Measurements from ENCODE around the gene SIGLEC6. TPM values are rescaled to one million over a fixed set of nuclear protein-coding genes. Genes with fewer than 3 reads are reported as not detected.

SIGLEC6 gene
- total RNA-seq, 1 experiment from 2014 or later = not detected

DNA sequence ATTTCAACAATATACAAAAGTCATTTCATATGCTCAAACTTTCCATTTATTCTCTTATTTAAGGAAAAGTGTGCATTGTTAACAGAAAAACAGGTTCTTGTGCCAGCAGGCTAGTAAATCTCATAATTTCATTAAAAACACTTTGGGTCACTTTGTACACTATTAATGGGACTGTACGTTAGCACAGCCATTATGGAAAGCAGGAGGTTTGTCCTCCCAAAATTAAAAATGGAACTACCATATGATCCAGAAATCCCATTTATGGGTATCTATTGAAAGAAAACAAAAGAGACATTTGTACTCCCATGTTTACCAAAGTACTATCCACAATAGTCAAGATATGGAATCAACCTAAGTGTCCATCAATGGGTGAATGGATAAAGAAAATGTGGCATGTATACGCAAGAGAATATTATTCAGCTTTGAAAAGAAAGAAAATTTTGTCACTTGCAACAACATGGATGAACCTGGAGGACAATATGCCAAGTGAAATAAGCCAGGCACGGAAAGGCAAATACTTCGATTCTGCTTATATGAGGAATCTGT is 8.4 kb upstream of the SIGLEC6 start:
- no peaks in the 10 kb centered on the region for H4K20me1 ChIP-seq (ENCODE audit: insufficient read depth)
- intact Hi-C loops (cut with micrococcal nuclease) = loop anchor here (2.0 kb wide), 1 partner anchor 61 kb away; no protein-coding TSS in a partner anchor
- ATAC-seq = no peak
- peaks cover 73% of the 10 kb centered on the region for H3K27me3 ChIP-seq (ENCODE audit: insufficient read depth, low read length)
- no peaks in the 10 kb centered on the region for H3K9me3 ChIP-seq (ENCODE audit: control insufficient read depth in 1 of 2, insufficient read depth in 1 of 2, low read depth in 1 of 2, low read length in 2 of 2)
- no peaks in the 10 kb centered on the region for H3K36me3 ChIP-seq (ENCODE audit: control insufficient read depth in 1 of 2, insufficient read depth in 2 of 2, low read length in 2 of 2)
- ChIA-PET POLR2A (no interaction called here), CTCF (no interaction called here), RAD21 (ENCODE audit: low non-redundant PET in 1 of 2, low total read pairs in 2 of 2, uncharacterized antibody in 2 of 2, unreplicated experiment in 2 of 2) (no interaction called here)
- H3K4me3 ChIP-seq (replicated peaks in 1 of 2; ENCODE audit: low read depth in 1 of 2, low read length in 2 of 2) = no peak overlapping the region
- H3K4me2 ChIP-seq (ENCODE audit: low read length) = no peak overlapping the region
- no peak overlapping the region for H2AFZ ChIP-seq (ENCODE audit: low read depth, low read length, poor library complexity, severe bottlenecking)
- no peaks in the 10 kb centered on the region for H3K4me1 ChIP-seq (ENCODE audit: control insufficient read depth in 1 of 2, insufficient read depth in 2 of 2, low read length in 2 of 2)
- H3K9ac ChIP-seq (ENCODE audit: low read length) = no peak overlapping the region
- no peaks in the 10 kb centered on the region for H3K79me2 ChIP-seq (ENCODE audit: insufficient read depth, low read length)
- no peak for DNase-seq (ENCODE audit: low read depth, low spot score)
- H3K27ac ChIP-seq (ENCODE audit: low read depth, low read length) = no peak overlapping the region
- TF ChIP-seq, protein P1, sequence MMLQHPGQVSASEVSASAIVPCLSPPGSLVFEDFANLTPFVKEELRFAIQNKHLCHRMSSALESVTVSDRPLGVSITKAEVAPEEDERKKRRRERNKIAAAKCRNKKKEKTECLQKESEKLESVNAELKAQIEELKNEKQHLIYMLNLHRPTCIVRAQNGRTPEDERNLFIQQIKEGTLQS (IDR thresholded peaks at IDR 0.05) = no peak
- TF ChIP-seq POLR2A (IDR thresholded peaks at IDR 0.05; ENCODE audit: borderline replicate concordance, extremely low read depth, insufficient read depth, insufficient read length) (no peak), SRF (IDR thresholded peaks at IDR 0.05; ENCODE audit: low read depth) (no peak), POLR2AphosphoS5 (IDR thresholded peaks at IDR 0.05; ENCODE audit: low read depth, low read length) (no peak), SIN3A (IDR thresholded peaks at IDR 0.05; ENCODE audit: low read depth) (no peak), SP1 (IDR thresholded peaks at IDR 0.05; ENCODE audit: low read depth) (no peak)
- no TSS peak for BruUV-seq (replicated peaks)
- H3K9me2 ChIP-seq (ENCODE audit: insufficient read depth) = no peaks in the 10 kb centered on the region

DNA sequence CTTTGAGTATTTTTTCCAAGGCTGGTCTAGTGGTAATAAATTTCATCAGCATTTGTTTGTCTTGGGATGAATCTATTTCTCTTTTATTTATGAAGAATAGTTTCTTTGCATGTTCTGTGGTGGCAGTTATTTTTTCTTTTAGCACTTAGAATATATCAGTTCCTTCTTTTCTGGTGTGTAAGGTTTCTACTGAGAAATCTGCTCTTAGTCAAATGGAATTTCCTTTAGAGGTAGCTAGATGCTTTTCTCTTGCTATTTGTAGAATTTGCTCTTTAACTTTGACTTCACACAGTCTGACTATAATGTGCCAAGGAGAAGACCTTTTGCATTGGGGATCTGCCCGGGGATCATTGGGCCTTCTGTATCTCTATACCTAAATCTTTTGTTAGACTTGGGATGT is 4.1 kb upstream of the SIGLEC6 start:
- no TSS peak for BruUV-seq (replicated peaks)

More for the DNA sequence above, 4.1 kb upstream of the SIGLEC6 start:
- ATAC-seq = no peak
- CTCF ChIA-PET = no interaction called here
- intact Hi-C loops (cut with micrococcal nuclease) = no loop called here
- Histone ChIP-seq H3K36me3 (ENCODE audit: control insufficient read depth in 1 of 2, insufficient read depth in 2 of 2, low read length in 2 of 2) (no peaks in the 10 kb centered on the region), H3K9me2 (ENCODE audit: insufficient read depth) (no peaks in the 10 kb centered on the region), H3K4me3 (replicated peaks in 1 of 2; ENCODE audit: low read depth in 1 of 2, low read length in 2 of 2) (no peak overlapping the region), H3K4me2 (ENCODE audit: low read length) (no peak overlapping the region), H3K4me1 (ENCODE audit: control insufficient read depth in 1 of 2, insufficient read depth in 2 of 2, low read length in 2 of 2) (no peaks in the 10 kb centered on the region), H3K27ac (ENCODE audit: low read depth, low read length) (no peak overlapping the region), H2AFZ (ENCODE audit: low read depth, low read length, poor library complexity, severe bottlenecking) (no peak overlapping the region), H3K9me3 (ENCODE audit: control insufficient read depth in 1 of 2, insufficient read depth in 1 of 2, low read depth in 1 of 2, low read length in 2 of 2) (no peaks in the 10 kb centered on the region), H3K27me3 (ENCODE audit: insufficient read depth, low read length) (peaks cover 83% of the 10 kb centered on the region), H3K9ac (ENCODE audit: low read length) (no peak overlapping the region), H3K79me2 (ENCODE audit: insufficient read depth, low read length) (no peaks in the 10 kb centered on the region), H4K20me1 (ENCODE audit: insufficient read depth) (no peaks in the 10 kb centered on the region)
- TF ChIP-seq SRF (IDR thresholded peaks at IDR 0.05; ENCODE audit: low read depth) (no peak), YY1 (IDR thresholded peaks at IDR 0.05; ENCODE audit: extremely low read depth, insufficient replicate concordance, low read depth, low read length) (no peak), POLR2A (IDR thresholded peaks at IDR 0.05; ENCODE audit: borderline replicate concordance, extremely low read depth, insufficient read depth, insufficient read length) (no peak)
- TF ChIP-seq, protein P2, sequence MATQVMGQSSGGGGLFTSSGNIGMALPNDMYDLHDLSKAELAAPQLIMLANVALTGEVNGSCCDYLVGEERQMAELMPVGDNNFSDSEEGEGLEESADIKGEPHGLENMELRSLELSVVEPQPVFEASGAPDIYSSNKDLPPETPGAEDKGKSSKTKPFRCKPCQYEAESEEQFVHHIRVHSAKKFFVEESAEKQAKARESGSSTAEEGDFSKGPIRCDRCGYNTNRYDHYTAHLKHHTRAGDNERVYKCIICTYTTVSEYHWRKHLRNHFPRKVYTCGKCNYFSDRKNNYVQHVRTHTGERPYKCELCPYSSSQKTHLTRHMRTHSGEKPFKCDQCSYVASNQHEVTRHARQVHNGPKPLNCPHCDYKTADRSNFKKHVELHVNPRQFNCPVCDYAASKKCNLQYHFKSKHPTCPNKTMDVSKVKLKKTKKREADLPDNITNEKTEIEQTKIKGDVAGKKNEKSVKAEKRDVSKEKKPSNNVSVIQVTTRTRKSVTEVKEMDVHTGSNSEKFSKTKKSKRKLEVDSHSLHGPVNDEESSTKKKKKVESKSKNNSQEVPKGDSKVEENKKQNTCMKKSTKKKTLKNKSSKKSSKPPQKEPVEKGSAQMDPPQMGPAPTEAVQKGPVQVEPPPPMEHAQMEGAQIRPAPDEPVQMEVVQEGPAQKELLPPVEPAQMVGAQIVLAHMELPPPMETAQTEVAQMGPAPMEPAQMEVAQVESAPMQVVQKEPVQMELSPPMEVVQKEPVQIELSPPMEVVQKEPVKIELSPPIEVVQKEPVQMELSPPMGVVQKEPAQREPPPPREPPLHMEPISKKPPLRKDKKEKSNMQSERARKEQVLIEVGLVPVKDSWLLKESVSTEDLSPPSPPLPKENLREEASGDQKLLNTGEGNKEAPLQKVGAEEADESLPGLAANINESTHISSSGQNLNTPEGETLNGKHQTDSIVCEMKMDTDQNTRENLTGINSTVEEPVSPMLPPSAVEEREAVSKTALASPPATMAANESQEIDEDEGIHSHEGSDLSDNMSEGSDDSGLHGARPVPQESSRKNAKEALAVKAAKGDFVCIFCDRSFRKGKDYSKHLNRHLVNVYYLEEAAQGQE (IDR thresholded peaks at IDR 0.05; ENCODE audit: low read depth) = no peak
- POLR2A ChIA-PET = no interaction called here
- RAD21 ChIA-PET (ENCODE audit: low non-redundant PET in 1 of 2, low total read pairs in 2 of 2, uncharacterized antibody in 2 of 2, unreplicated experiment in 2 of 2) = no interaction called here
- DNase-seq (ENCODE audit: low read depth, low spot score) = no peak

All from HCT116 (cell line).